H9 (cell line): ENCODE measurements around the gene ARHGEF39. TPM values are rescaled to one million over a fixed set of nuclear protein-coding genes. Genes with fewer than 3 reads are reported as not detected.
A peak's percentile ranks its signal among the peaks of the same experiment; 100 is the strongest.

Experiments
- DNase-seq: peaks from one replicate; pipeline ENCODE4 v3.0.0-alpha.2; 2017
- H2AFZ ChIP-seq: one replicate; pipeline ENCODE4 v1.6.1; 2013; ENCODE audit warnings: mild to moderate bottlenecking, low read length, control low read depth, moderate library complexity
- H2AK5ac ChIP-seq: 2 replicates; pipeline ENCODE4 v1.6.1; 2013; ENCODE audit warnings: low read length, control low read depth, mixed read lengths; ENCODE audit not compliant: insufficient read length
- H2BK120ac ChIP-seq: one replicate; pipeline ENCODE4 v1.6.1; 2013; ENCODE audit warnings: low read depth, mild to moderate bottlenecking, low read length, control low read depth, inconsistent platforms; ENCODE audit not compliant: poor library complexity, severe bottlenecking
- H2BK12ac ChIP-seq: 2 replicates; pipeline ENCODE4 v1.6.1; 2013; ENCODE audit warnings: low read length, control low read depth, mixed read lengths, low read depth; ENCODE audit not compliant: insufficient read length
- H2BK15ac ChIP-seq: 2 replicates; pipeline ENCODE4 v1.6.1; 2013; ENCODE audit warnings: low read depth, low read length, control low read depth
- H2BK20ac ChIP-seq: one replicate; pipeline ENCODE4 v1.6.1; 2013; ENCODE audit warnings: low read depth, mild to moderate bottlenecking, low read length, control low read depth, inconsistent platforms; ENCODE audit not compliant: poor library complexity, severe bottlenecking
- H2BK5ac ChIP-seq: 2 replicates; pipeline ENCODE4 v1.6.1; 2013; ENCODE audit warnings: low read length, control low read depth, mixed read lengths; ENCODE audit not compliant: insufficient read length
- H3K14ac ChIP-seq: 2 replicates; pipeline ENCODE4 v1.6.1; 2013; ENCODE audit warnings: low read length, control low read depth; ENCODE audit not compliant: insufficient read depth
- H3K18ac ChIP-seq: 2 replicates; pipeline ENCODE4 v1.6.1; 2013; ENCODE audit warnings: low read depth, mild to moderate bottlenecking, mixed read lengths, low read length, control low read depth; ENCODE audit not compliant: insufficient read length
- H3K23ac ChIP-seq: 2 replicates; pipeline ENCODE4 v1.6.1; 2013; ENCODE audit warnings: low read length, control low read depth, mixed read lengths, low read depth; ENCODE audit not compliant: insufficient read length
- H3K23me2 ChIP-seq: 2 replicates; pipeline ENCODE4 v1.6.1; 2013; ENCODE audit warnings: low read depth, mild to moderate bottlenecking, mixed read lengths, low read length, control low read depth; ENCODE audit not compliant: insufficient read length, poor library complexity, severe bottlenecking
- H3K27ac ChIP-seq: 2 replicates; pipeline ENCODE4 v1.5.1; 2013; ENCODE audit warnings: low read length, control low read depth, mixed read lengths, low read depth; ENCODE audit not compliant: insufficient read length
- H3K27me3 ChIP-seq: 2 replicates; pipeline ENCODE4 v1.6.1; 2013; ENCODE audit warnings: low read length, control low read depth, inconsistent platforms; ENCODE audit not compliant: insufficient read depth
- H3K4ac ChIP-seq: 2 replicates; pipeline ENCODE4 v1.6.1; 2013; ENCODE audit warnings: low read depth, mild to moderate bottlenecking, control low read depth, inconsistent platforms, low read length, moderate library complexity
- H3K4me1 ChIP-seq: 2 replicates; pipeline ENCODE4 v1.6.1; 2013; ENCODE audit warnings: low read length, control low read depth, inconsistent platforms; ENCODE audit not compliant: insufficient read depth
- H3K4me2 ChIP-seq: 2 replicates; pipeline ENCODE4 v1.6.1; 2013; ENCODE audit warnings: low read length, control low read depth, mixed read lengths; ENCODE audit not compliant: insufficient read length, insufficient read depth
- H3K56ac ChIP-seq: 2 replicates; pipeline ENCODE4 v1.6.1; 2013; ENCODE audit warnings: low read depth, mild to moderate bottlenecking, mixed read lengths, low read length, control low read depth; ENCODE audit not compliant: insufficient read length
- H3K79me1 ChIP-seq: 2 replicates; pipeline ENCODE4 v1.6.1; 2013; ENCODE audit warnings: low read depth, mild to moderate bottlenecking, moderate library complexity, low read length, control low read depth, inconsistent platforms; ENCODE audit not compliant: insufficient read depth, poor library complexity, severe bottlenecking
- H3K79me2 ChIP-seq: 2 replicates; pipeline ENCODE4 v1.6.1; 2013; ENCODE audit warnings: low read length, control low read depth, inconsistent platforms; ENCODE audit not compliant: insufficient read depth
- H3K9ac ChIP-seq: 2 replicates; pipeline ENCODE4 v1.6.1; 2013; ENCODE audit warnings: low read length, control low read depth, mixed read lengths; ENCODE audit not compliant: insufficient read length; ENCODE audit errors: extremely low read depth
- H3K9me3 ChIP-seq: one replicate; pipeline ENCODE4 v1.6.1; 2013; ENCODE audit warnings: low read depth, low read length, inconsistent platforms; ENCODE audit not compliant: control insufficient read depth
- H3T11ph ChIP-seq: one replicate; pipeline ENCODE4 v1.6.1; 2013; ENCODE audit warnings: mild to moderate bottlenecking, low read length, control low read depth, inconsistent platforms
- H4K20me1 ChIP-seq: one replicate; pipeline ENCODE4 v1.6.1; 2013; ENCODE audit not compliant: control insufficient read depth, insufficient read length, insufficient read depth
- H4K5ac ChIP-seq: 2 replicates; pipeline ENCODE4 v1.6.1; 2013; ENCODE audit warnings: low read depth, mild to moderate bottlenecking, mixed read lengths, low read length, control low read depth; ENCODE audit not compliant: insufficient read length
- H4K8ac ChIP-seq: replicated peaks from 2 replicates; pipeline ENCODE4 v1.6.1; 2013; ENCODE audit warnings: low read length, control low read depth, mixed read lengths, low read depth; ENCODE audit not compliant: insufficient read length
- H4K91ac ChIP-seq: 2 replicates; pipeline ENCODE4 v1.6.1; 2013; ENCODE audit warnings: low read depth, mild to moderate bottlenecking, moderate library complexity, mixed read lengths, low read length, control low read depth; ENCODE audit not compliant: insufficient read length
- H3K27ac Mint-ChIP-seq, 3 experiments: 2 replicates in 2 of 3; 3 replicates in 1 of 3; pipeline ENCODE4 v1.8.0; 2020 to 2021; ENCODE audit warnings: mixed read lengths in 3 of 3, mild to moderate bottlenecking in 1 of 3, moderate library complexity in 1 of 3
- H3K27me3 Mint-ChIP-seq: 2 replicates; pipeline ENCODE4 v1.8.0; 2021; ENCODE audit warnings: low read depth, mild to moderate bottlenecking, moderate library complexity, mixed read lengths
- H3K36me3 Mint-ChIP-seq, 3 experiments: 2 replicates in 2 of 3; 3 replicates in 1 of 3; pipeline ENCODE4 v1.8.0; 2020 to 2021; ENCODE audit warnings: low read depth in 3 of 3, mixed read lengths in 3 of 3; ENCODE audit not compliant: insufficient read depth in 1 of 3
- H3K4me1 Mint-ChIP-seq, 2 experiments: 2 replicates each; pipeline ENCODE4 v1.8.0; 2020; ENCODE audit warnings: mixed read lengths in 2 of 2
- H3K4me3 Mint-ChIP-seq, 2 experiments: 2 replicates in 1 of 2; 3 replicates in 1 of 2; pipeline ENCODE4 v1.8.0; 2020 to 2021; ENCODE audit warnings: mild to moderate bottlenecking in 2 of 2, mixed read lengths in 2 of 2, moderate library complexity in 1 of 2
- H3K9me3 Mint-ChIP-seq, 2 experiments: 2 replicates in 1 of 2; 3 replicates in 1 of 2; pipeline ENCODE4 v1.8.0; 2020; ENCODE audit warnings: mild to moderate bottlenecking in 2 of 2, mixed read lengths in 2 of 2, moderate library complexity in 1 of 2
- WGBS: extraction: QIAGEN DNeasy Blood & Tissue Kit; methylation state at CpG from one replicate; pipeline ENCODE4 v1.1.7; 2013; ENCODE audit warnings: missing lambda C conversion rate, low lambda C conversion rate, mixed read lengths; ENCODE audit not compliant: insufficient read length; ENCODE audit errors: extremely low coverage; 5-methylcytosine and 5-hydroxymethylcytosine counted together
- long read RNA-seq: library from polyadenylated mRNA; unstranded; transcript quantifications from one replicate; pipeline ENCODE4 v2.0.0, GENCODE V29; 2020
- total RNA-seq: library from RNA; stranded (reverse); gene quantifications from 2 replicates; pipeline ENCODE4 v1.2.1, GENCODE V29; 2021
- TF ChIP-seq, protein P1 (sequence below): fragments of 200-600 bp; sonication (generic); conservative IDR thresholded peaks from 3 replicates; pipeline ENCODE4 v1.8.0; 2021; ENCODE audit warnings: antibody characterized with exemption, mild to moderate bottlenecking

Gene ARHGEF39, protein sequence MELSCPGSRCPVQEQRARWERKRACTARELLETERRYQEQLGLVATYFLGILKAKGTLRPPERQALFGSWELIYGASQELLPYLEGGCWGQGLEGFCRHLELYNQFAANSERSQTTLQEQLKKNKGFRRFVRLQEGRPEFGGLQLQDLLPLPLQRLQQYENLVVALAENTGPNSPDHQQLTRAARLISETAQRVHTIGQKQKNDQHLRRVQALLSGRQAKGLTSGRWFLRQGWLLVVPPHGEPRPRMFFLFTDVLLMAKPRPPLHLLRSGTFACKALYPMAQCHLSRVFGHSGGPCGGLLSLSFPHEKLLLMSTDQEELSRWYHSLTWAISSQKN
- 21.6 and 24.4 TPM in 2 replicates for total RNA-seq
- long read RNA-seq, transcript ARHGEF39-201 (9 exons, 3,769 nt): major isoform, 153 of 235 reads
- long read RNA-seq, partial matches to known transcripts: 29 of 235 reads
- long read RNA-seq, other reads (novel, unspliced or antisense): 53 of 235 reads

DNA sequence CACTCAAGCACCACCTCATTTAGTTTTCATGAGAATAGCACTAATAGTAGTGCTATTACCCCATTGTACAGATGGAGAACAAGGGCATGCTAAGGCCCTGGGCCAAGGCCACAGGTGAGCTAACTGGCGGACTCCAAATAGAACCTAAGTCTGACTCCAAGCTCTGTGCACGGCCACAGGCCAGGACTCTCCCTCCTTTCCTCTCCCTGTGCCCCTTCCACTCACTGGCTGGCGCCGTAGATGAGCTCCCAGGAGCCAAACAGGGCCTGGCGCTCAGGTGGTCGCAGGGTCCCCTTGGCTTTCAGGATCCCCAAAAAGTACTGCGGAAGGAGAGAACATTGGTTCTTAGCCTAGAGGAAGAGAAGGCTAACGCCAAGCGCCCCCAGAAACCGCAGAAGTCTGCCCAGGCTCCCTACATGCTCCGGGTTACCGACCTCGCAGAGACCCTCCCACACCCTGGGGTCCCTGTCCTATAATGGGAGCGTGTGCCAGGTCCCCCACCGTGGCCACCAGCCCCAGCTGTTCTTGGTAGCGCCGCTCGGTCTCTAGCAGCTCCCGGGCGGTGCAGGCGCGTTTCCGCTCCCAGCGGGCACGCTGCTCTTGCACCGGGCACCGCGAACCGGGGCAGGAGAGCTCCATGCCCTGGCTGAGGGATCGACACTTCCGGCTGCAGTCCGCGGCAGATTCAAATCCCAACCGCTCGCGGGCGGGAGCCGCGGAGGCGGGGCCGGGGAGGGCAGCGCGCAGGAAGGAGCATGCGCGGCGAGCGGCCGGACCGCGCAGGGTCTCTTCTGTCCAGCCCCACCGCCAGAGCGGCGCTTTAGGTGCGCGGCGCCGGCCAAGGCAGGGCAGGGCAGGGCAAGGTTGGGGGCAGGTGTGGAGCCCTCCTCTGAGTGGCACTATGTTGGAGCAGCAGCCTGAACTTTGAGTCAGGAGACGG lies at the start of gene ARHGEF39:
ARHGEF39 (minus strand) TSS at position 665 of the 940 bp plus-strand sequence; CDS start at position 639, 26 bp downstream.
- WGBS: no CpG with 5 or more reads among the region's 58 CpGs
- Histone ChIP-seq H3K27me3 (no peaks in the 10 kb centered on the region), H3T11ph (no peak within 1 kb of the TSS), H3K79me2 (no peaks in the 10 kb centered on the region), H3K23ac (no peak within 1 kb of the TSS), H2AK5ac (no peak within 1 kb of the TSS), H4K8ac (no peak within 1 kb of the TSS), H3K14ac (peak within 1 kb of the TSS; percentile 71), H3K4me1 (no peaks in the 10 kb centered on the region; the same call in 1 of the 2 replicates), H3K23me2 (peaks cover 8% of the 10 kb centered on the region), H3K27ac (no peak within 1 kb of the TSS), H3K56ac (no peak within 1 kb of the TSS), H4K5ac (no peak within 1 kb of the TSS), H3K9me3 (no peaks in the 10 kb centered on the region), H2BK20ac (no peak within 1 kb of the TSS), H3K18ac (peak within 1 kb of the TSS; percentile 81), H2AFZ (no peak within 1 kb of the TSS), H4K91ac (no peak within 1 kb of the TSS), H2BK15ac (no peak within 1 kb of the TSS), H2BK12ac (no peak within 1 kb of the TSS), H3K79me1 (no peaks in the 10 kb centered on the region), H3K9ac (peak within 1 kb of the TSS; percentile 45), H2BK5ac (no peak within 1 kb of the TSS), H3K4me2 (peak within 1 kb of the TSS; percentile 83), H3K4ac (no peak within 1 kb of the TSS; the same call in 1 of the 2 replicates), H4K20me1 (no peaks in the 10 kb centered on the region), H2BK120ac (no peak within 1 kb of the TSS)
- Mint-ChIP-seq H3K27me3 (peaks cover 9% of the 10 kb centered on the region), H3K36me3 (peaks cover 26 to 35% (median 30%) of the 10 kb centered on the region in 3 experiments), H3K9me3 (no peaks in the 10 kb centered on the region), H3K27ac (peak within 1 kb of the TSS; percentile 73 to 80 (median 79); a peak in 6 of 7 replicates), H3K4me3 (peak within 1 kb of the TSS; percentile 80 to 83), H3K4me1 (peaks cover 21 to 33% of the 10 kb centered on the region in 2 experiments)
- TF ChIP-seq, protein P1, sequence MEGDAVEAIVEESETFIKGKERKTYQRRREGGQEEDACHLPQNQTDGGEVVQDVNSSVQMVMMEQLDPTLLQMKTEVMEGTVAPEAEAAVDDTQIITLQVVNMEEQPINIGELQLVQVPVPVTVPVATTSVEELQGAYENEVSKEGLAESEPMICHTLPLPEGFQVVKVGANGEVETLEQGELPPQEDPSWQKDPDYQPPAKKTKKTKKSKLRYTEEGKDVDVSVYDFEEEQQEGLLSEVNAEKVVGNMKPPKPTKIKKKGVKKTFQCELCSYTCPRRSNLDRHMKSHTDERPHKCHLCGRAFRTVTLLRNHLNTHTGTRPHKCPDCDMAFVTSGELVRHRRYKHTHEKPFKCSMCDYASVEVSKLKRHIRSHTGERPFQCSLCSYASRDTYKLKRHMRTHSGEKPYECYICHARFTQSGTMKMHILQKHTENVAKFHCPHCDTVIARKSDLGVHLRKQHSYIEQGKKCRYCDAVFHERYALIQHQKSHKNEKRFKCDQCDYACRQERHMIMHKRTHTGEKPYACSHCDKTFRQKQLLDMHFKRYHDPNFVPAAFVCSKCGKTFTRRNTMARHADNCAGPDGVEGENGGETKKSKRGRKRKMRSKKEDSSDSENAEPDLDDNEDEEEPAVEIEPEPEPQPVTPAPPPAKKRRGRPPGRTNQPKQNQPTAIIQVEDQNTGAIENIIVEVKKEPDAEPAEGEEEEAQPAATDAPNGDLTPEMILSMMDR: peak; percentile 56
- peak; percentile 94 for DNase-seq
